Psoas muscle (tissue), 8 donors: ENCODE results near the gene KLK11. TPM values are rescaled to one million over a fixed set of nuclear protein-coding genes. Genes with fewer than 3 reads are reported as not detected.

Experiments used
- ATAC-seq, 4 donors: fragments of 200-7000 bp; cut with Tn5 transposase; one replicate each; pipeline ENCODE4 v1.9.1; 2020; ENCODE audit warnings: moderate library complexity in 3 of 4, mild to moderate bottlenecking in 2 of 4
- DNase-seq, 2 donors: peaks; one replicate each; pipeline ENCODE4 v3.0.0-alpha.2; 2020
- H3K27ac ChIP-seq: fragments of 200-600 bp; one replicate; pipeline ENCODE4 v1.8.0; 2022
- H3K27me3 ChIP-seq, 3 donors: fragments of 200-600 bp in 1 of 3; one replicate each; pipeline versions ENCODE4 v1.6.1 to v1.8.0; 2013 to 2022; ENCODE audit warnings: low read length in 2 of 3, mild to moderate bottlenecking in 2 of 3, moderate library complexity in 1 of 3; ENCODE audit not compliant: insufficient read depth in 3 of 3
- H3K36me3 ChIP-seq, 2 donors: fragments of 200-600 bp in 1 of 2; one replicate each; pipeline versions ENCODE4 v1.6.1 to v1.8.0; 2013 to 2022; ENCODE audit warnings: low read depth in 1 of 2, mild to moderate bottlenecking in 1 of 2, moderate library complexity in 1 of 2; ENCODE audit not compliant: insufficient read depth in 1 of 2
- H3K4me1 ChIP-seq: fragments of 200-600 bp; one replicate; pipeline ENCODE4 v1.8.0; 2022
- H3K4me3 ChIP-seq: fragments of 200-600 bp; one replicate; pipeline ENCODE4 v1.8.0; 2022; ENCODE audit warnings: mild to moderate bottlenecking
- H3K9me3 ChIP-seq: fragments of 200-600 bp; one replicate; pipeline ENCODE4 v1.8.0; 2022
- CTCF ChIP-seq: fragments of 200-600 bp; IDR thresholded peaks from one replicate; pipeline ENCODE4 v1.8.0; 2022; ENCODE audit warnings: antibody characterized with exemption
- WGBS, 3 donors: extraction: QIAGEN DNeasy Blood & Tissue Kit; methylation state at CpG; one replicate each; pipeline versions ENCODE4 v1.1.6 to v1.1.7; 2013; 5-methylcytosine and 5-hydroxymethylcytosine counted together
- intact Hi-C, 2 donors: fragments of 100-400 bp; cut with DNase I; formaldehyde crosslinking; loops; one replicate each; pipeline versions ENCODE4 v1.11.0 to v1.14.2; 2022
- polyA plus RNA-seq, 3 donors: library from polyadenylated mRNA; stranded (reverse); fragments of 200-250 nt; gene quantifications; one replicate each; pipeline ENCODE4 v1.2.3, GENCODE V29; 2013
- total RNA-seq, 4 donors: library from RNA; stranded (reverse); fragmentation: NEBNext Ultra II Directional in 2 of 4; extraction: Animal tissue kit (Norgen Biotek cat#: 25700) in 2 of 4; gene quantifications; one replicate each; pipeline versions ENCODE4 v1.2.1 to v1.2.4, GENCODE V29; 2021 to 2023
- donor health status: healthy with polysubstance abuse.
- donor health status: DM: no; HTN: no; CAD: no; lungs with moderate emphysema.
- donor health status: Bipolar disorder and iron deficiency.
- donor health status: healthy.
- donor health status: DM: yes; HTN: yes; CAD: no.
- donor health status: DM: no; HTN: no; CAD: no.
- donor health status: DM: no; HTN: no; CAD: no.
- donor health status: DM: yes; HTN: yes; CAD: no.

The KLK11 gene
- total and polyA plus RNA-seq, 7 donors = 0.13 to 0.52 (median 0.19) TPM; not detected in 1

- ATAC-seq (no peak), DNase-seq (no peak)
- Histone ChIP-seq H3K27me3 (peaks cover 0 to 42% (median 9%) of the 10 kb centered on the region in 3 donors), H3K36me3 (no peaks in the 10 kb centered on the region), H3K27ac (no peak overlapping the region), H3K9me3 (no peaks in the 10 kb centered on the region), H3K4me3 (no peak overlapping the region), H3K4me1 (no peaks in the 10 kb centered on the region)
- intact Hi-C loops = no loop called here
- no peak for TF ChIP-seq CTCF
- 66 to 69% (median 66%) methylated on average over 12 of the region's 12 CpGs for WGBS, 3 donors
Observed at GRCh38 chr19:51012661-51013190, 13.7 kb downstream of the KLK11 start.

GRCh38 chr19:51010066-51010795, 16.2 kb downstream of the KLK11 start:
- Histone ChIP-seq H3K4me1 (no peaks in the 10 kb centered on the region), H3K27ac (no peak overlapping the region), H3K9me3 (no peaks in the 10 kb centered on the region), H3K27me3 (peaks cover 0 to 17% (median 0%) of the 10 kb centered on the region in 3 donors), H3K36me3 (no peaks in the 10 kb centered on the region), H3K4me3 (no peak overlapping the region)
- no peak for ATAC-seq
- TF ChIP-seq CTCF = no peak
- no peak for DNase-seq
- intact Hi-C loops = no loop called here
- 63 to 68% (median 67%) methylated on average over 4 of the region's 4 CpGs for WGBS, 3 donors

DNA sequence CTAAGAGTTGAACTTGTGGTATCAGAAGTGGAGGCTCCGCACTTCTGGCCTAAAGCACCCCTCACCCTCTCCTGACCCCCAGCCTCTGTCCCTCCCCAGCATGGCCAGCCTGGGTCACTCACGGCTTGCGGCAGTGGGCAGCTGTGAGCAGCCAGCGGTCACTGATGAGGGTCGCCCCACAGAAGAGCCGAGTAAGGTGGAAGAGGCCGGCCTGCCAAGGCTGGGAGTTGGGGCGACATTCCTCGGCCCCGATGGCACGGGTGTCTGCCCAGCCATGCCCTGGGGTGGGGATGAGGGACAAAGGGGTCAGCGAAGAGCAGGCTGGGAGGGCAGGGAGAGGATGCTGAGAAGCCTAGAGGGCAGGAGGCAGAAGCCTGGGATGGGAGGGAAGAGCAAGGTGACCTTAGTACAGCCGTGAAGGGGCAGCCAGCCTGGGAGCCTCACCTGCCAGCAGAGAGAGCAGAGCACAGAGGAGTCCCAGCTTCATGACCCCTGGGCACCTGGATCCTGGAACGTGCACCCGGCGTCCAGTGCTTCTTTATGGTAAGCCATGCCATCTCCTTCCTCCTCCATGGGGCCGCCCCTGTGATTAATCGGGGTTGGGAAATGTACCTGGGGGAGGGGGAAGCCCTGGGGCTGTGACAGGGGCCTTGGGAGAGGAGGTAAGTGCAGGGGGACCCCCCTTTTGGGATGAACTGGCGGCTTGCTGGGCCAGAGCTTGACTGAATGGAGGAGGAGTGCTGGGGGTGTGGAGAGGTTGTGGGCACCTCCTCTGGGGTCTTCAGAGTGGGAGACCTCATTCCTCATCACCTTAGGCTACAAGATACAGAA, 17.1 kb downstream of the KLK11 start:
- 64 to 68% (median 67%) methylated on average over 19 of the region's 19 CpGs for WGBS, 3 donors
- no peaks in the 10 kb centered on the region for H3K4me1 ChIP-seq
- intact Hi-C loops = no loop called here
- ATAC-seq (no peak), DNase-seq (no peak)
- TF ChIP-seq CTCF = no peak
- H3K36me3 ChIP-seq = no peaks in the 10 kb centered on the region
- H3K9me3 ChIP-seq = no peaks in the 10 kb centered on the region
- H3K4me3 ChIP-seq = no peak overlapping the region
- peaks cover 0 to 8% (median 0%) of the 10 kb centered on the region in 3 donors for H3K27me3 ChIP-seq
- no peak overlapping the region for H3K27ac ChIP-seq

DNA sequence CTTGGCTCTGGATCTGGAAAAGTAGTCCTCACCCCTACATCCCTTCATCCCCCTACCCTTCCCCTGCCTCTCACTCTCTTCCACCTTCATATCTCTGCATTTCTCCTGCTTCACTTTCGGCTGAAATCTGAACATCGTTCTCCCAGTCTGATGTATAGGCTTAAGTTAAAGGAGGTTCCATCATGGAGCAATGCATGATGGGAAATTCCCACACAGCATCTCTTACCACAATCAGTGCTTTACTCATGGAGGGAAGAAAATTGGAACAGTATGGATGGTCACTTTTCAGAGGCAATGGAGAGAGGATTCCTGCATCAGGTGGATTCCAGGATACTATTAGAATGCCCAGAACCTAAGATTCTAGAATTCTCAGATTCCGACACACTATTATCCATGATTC, 18.9 kb downstream of the KLK11 start:
- Histone ChIP-seq H3K27ac (no peak overlapping the region), H3K9me3 (no peaks in the 10 kb centered on the region), H3K27me3 (peaks cover 0 to 4% (median 0%) of the 10 kb centered on the region in 3 donors), H3K4me3 (no peak overlapping the region), H3K36me3 (no peaks in the 10 kb centered on the region), H3K4me1 (no peaks in the 10 kb centered on the region)
- intact Hi-C loops = no loop called here
- ATAC-seq = no peak
- no peak for TF ChIP-seq CTCF
- 82 to 85% (median 84%) methylated on average over 3 of the region's 3 CpGs for WGBS, 3 donors
- DNase-seq = no peak
